VCaP (cell line): Measurements from ENCODE around the gene VRK2.

Experiments used
- H3K27ac ChIP-seq: fragments of 450-650 bp; 2 replicates; pipeline ENCODE4 v1.5.1; 2017
- TF ChIP-seq, protein P1 (sequence below): fragments of 450-650 bp; conservative IDR thresholded peaks from 2 replicates; pipeline ENCODE4 v1.5.1; 2017; ENCODE audit warnings: mild to moderate bottlenecking, moderate library complexity

The VRK2 gene

DNA sequence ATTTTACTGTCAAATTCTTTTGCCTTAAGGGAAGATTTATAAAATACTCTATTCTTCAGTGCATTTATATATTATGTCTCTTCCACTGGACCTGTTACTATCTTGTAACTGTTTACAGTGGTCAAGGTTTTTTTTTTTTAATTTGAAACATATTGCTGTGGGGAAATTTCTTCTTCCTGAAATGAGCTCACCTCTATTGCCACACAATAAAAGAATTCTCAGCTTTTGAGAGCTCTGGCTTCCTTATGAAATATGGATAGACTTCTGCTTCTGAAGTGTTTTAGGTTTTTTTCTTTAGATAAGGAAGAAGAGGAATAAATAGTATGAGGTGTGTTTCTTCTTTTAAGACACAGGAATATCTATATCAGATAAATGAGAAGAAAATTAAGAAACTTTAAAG lies 7.7 kb downstream of the VRK2 start:
- TF ChIP-seq, protein P1, sequence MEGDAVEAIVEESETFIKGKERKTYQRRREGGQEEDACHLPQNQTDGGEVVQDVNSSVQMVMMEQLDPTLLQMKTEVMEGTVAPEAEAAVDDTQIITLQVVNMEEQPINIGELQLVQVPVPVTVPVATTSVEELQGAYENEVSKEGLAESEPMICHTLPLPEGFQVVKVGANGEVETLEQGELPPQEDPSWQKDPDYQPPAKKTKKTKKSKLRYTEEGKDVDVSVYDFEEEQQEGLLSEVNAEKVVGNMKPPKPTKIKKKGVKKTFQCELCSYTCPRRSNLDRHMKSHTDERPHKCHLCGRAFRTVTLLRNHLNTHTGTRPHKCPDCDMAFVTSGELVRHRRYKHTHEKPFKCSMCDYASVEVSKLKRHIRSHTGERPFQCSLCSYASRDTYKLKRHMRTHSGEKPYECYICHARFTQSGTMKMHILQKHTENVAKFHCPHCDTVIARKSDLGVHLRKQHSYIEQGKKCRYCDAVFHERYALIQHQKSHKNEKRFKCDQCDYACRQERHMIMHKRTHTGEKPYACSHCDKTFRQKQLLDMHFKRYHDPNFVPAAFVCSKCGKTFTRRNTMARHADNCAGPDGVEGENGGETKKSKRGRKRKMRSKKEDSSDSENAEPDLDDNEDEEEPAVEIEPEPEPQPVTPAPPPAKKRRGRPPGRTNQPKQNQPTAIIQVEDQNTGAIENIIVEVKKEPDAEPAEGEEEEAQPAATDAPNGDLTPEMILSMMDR, result no peak
- no peak overlapping the region for H3K27ac ChIP-seq

DNA sequence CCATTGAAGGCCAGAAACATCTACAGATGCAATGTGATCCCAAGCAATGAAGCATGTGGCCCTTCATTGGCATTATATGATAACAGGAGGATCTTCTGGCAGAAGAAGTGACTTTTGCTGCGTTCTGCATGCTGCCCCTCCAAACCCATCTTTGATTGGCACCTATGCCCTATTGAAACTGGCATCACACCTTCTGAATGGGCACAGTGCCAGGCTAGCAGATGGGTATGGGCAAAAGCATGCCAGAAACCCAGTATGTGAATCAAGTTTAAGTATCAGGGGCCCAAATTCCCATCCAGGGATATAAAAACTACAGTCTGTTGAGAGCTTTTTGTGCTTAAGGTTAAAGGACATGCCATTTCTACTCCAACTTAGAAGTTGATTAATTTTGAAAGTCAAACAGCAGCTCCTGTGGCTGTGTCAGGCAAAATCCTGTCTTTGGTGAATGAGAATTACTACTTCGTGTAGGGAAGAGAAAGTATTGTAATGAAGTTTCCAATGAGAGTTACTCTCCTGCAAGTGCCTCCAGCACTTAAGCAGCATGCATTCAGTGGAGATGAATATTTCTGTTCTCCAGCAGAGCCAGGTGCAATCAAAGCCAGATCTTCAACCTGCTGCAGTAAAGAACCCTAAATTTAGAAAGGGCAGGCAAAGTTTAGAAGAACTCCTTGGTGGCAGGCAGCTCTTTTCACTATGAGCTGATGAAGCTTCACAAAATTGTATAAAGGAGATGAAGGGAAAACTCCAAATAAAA lies 8.6 kb downstream of the VRK2 start:
- no peak overlapping the region for H3K27ac ChIP-seq
- TF ChIP-seq, protein P1, result no peak

- TF ChIP-seq, protein P1, result no peak
- H3K27ac ChIP-seq, result no peak overlapping the region
These were observed 9.7 kb downstream of the VRK2 start for GRCh38 chr2:58056192-58056916.

GRCh38 chr2:58057707-58058530 lies 11.3 kb downstream of the VRK2 start:
- TF ChIP-seq, protein P1, result no peak
- no peak overlapping the region for H3K27ac ChIP-seq

GRCh38 chr2:58063641-58064040 lies 17.0 kb downstream of the VRK2 start:
- TF ChIP-seq, protein P1, result no peak
- H3K27ac ChIP-seq, result no peak overlapping the region

DNA sequence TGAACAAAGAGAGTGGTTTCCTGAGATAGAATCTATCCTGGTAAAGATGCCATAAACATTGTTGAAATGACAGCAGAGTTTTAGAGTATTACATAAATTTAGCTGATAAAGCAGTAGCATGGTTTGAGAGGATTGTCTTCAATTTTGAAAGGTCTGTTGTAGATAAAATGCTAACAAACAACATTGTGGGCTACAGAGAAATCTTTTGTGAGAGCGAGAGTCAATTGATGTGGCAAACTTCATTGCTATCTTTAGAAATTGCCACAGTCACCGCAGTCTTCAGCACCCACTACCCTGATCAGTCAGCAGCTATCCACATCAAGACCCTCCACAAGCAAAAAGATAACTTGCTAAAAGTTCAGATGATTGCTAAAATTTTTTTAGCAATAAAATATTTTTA lies 17.5 kb downstream of the VRK2 start:
- TF ChIP-seq, protein P1, result no peak
- no peak overlapping the region for H3K27ac ChIP-seq

DNA sequence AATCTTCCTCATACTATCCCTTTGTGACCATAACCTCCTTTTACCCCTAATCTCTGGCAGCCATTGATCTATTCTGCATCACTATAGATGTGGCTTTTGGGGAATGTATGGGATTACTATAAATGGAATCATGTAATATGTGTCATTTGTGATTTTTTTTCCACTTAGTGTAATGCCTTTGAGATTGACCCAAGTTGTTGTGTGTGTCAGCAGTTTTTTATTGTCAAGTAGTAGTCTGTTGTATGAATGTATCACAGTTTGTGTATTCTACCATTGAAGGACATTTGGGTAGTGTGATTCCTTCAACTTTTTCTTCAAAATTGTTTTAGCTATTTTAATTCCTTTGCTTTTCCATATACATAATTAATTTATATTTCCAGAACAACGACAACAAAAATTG lies 18.6 kb downstream of the VRK2 start:
- no peak overlapping the region for H3K27ac ChIP-seq
- TF ChIP-seq, protein P1, result no peak
